PC-3 (cell line): ENCODE measurements around the gene IL1RN.

Source experiments
- EZH2phosphoT487 ChIP-seq: fragments of 300-600 bp; sonication (generic); IDR thresholded peaks from 2 replicates; pipeline ENCODE4 v1.6.1; 2018; ENCODE audit warnings: mild to moderate bottlenecking, antibody characterized with exemption, low read length, borderline replicate concordance
- TF ChIP-seq, protein P1 (sequence below): fragments of 300-600 bp; sonication (generic); conservative IDR thresholded peaks from 2 replicates; pipeline ENCODE4 v1.5.1; 2017; ENCODE audit warnings: antibody characterized with exemption, low read depth, mild to moderate bottlenecking, low read length

DNA sequence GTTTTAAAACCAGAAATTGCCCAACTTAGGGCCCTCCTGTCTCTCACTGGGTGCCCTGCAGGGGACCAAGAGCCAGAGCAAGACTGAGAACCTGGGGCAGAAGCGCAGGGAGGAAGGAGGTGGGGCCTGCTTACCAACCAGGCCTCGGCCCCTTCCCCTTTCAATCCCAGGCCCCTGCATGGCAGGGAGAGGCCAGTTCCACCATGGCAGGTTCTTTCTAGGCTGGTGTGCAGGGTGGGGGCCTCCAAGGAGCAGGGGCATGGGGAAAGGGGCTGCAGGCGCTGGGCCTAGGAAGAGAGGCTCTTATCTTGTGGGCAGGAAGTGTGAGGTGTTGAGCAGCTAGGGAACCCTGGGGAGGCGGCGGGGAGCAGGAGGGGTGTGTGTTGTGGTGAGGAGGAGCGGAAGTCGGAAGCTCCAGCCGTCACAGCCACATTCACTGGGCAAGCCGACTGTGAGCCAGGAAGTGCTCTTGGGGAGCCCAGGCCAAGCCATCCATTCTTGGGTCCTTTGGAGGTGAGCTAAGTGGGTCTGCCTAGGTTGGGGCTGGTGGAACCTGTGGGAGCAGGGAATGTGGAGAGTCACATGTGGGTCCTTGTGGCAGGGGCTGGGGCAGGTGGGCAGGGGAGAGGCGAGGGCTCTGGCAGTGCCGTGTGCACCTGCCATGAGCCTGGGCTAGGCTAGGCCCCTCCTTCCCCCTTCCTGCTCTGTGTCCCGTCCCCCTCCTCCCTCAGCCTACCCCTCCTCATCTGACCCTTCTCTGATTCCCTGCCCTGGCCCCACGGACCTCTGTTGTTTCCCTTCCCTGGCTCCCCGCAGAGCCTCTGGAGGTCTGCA lies 46.4 kb downstream of the IL1RN start, which contains the start of gene PSD4:
- TF ChIP-seq, protein P1, sequence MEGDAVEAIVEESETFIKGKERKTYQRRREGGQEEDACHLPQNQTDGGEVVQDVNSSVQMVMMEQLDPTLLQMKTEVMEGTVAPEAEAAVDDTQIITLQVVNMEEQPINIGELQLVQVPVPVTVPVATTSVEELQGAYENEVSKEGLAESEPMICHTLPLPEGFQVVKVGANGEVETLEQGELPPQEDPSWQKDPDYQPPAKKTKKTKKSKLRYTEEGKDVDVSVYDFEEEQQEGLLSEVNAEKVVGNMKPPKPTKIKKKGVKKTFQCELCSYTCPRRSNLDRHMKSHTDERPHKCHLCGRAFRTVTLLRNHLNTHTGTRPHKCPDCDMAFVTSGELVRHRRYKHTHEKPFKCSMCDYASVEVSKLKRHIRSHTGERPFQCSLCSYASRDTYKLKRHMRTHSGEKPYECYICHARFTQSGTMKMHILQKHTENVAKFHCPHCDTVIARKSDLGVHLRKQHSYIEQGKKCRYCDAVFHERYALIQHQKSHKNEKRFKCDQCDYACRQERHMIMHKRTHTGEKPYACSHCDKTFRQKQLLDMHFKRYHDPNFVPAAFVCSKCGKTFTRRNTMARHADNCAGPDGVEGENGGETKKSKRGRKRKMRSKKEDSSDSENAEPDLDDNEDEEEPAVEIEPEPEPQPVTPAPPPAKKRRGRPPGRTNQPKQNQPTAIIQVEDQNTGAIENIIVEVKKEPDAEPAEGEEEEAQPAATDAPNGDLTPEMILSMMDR: no peak
- no peak for TF ChIP-seq EZH2phosphoT487
